PC-9 (cell line): ENCODE data around the gene R3HDML. TPM values are rescaled to one million over a fixed set of nuclear protein-coding genes. Genes with fewer than 3 reads are reported as not detected.

ENCODE experiments used
- BruUV-seq: library from RNA; stranded (reverse); fragments of 400-500 nt; replicated peaks from 2 replicates; lab custom pipeline; 2021; lab: Mats Ljungman, UMichigan
- CTCF ChIA-PET: fragments of 300-600 bp; sonication (Branson Sonifier 250); formaldehyde crosslinking; loops from one replicate; lab custom pipeline; 2022; ENCODE audit warnings: antibody characterized with exemption; lab: Charles Lee
- POLR2A ChIA-PET: fragments of 300-600 bp; sonication (Branson Sonifier 250); formaldehyde crosslinking; loops from one replicate; lab custom pipeline; 2022; ENCODE audit warnings: antibody characterized with exemption; ENCODE audit not compliant: unreplicated experiment; lab: Charles Lee
- DNase-seq, 2 experiments: peaks; one replicate each; pipeline versions ENCODE4 v3.0.0 to v3.0.0-alpha.2; 2015 to 2022; ENCODE audit warnings: mixed read lengths in 1 of 2
- H2AFZ ChIP-seq: fragments of 200-600 bp; sonication (generic); 2 replicates; pipeline ENCODE4 v1.8.1; 2017; ENCODE audit warnings: antibody characterized with exemption
- H3F3A ChIP-seq: fragments of 200-600 bp; sonication (generic); 2 replicates; pipeline ENCODE4 v1.8.1; 2017; ENCODE audit warnings: antibody characterized with exemption, mild to moderate bottlenecking, low read depth; ENCODE audit not compliant: insufficient read depth
- H3K27ac ChIP-seq: fragments of 200-600 bp; sonication (generic); 2 replicates; pipeline ENCODE4 v1.6.1; 2016; ENCODE audit warnings: mixed run types
- H3K27me3 ChIP-seq: fragments of 200-600 bp; sonication (generic); 2 replicates; pipeline ENCODE4 v1.6.1; 2016; ENCODE audit warnings: low read depth, mixed run types; ENCODE audit not compliant: insufficient read depth
- H3K36me3 ChIP-seq: fragments of 200-600 bp; sonication (generic); 2 replicates; pipeline ENCODE4 v1.6.1; 2016; ENCODE audit warnings: low read depth, mixed run types
- H3K4me1 ChIP-seq: fragments of 200-600 bp; sonication (generic); replicated peaks from 2 replicates; pipeline ENCODE4 v1.6.1; 2016; ENCODE audit warnings: mixed run types; ENCODE audit not compliant: insufficient read depth
- H3K4me2 ChIP-seq: fragments of 200-600 bp; sonication (generic); 2 replicates; pipeline ENCODE4 v1.6.1; 2017; ENCODE audit warnings: mixed run types
- H3K4me3 ChIP-seq: fragments of 200-600 bp; sonication (generic); 2 replicates; pipeline ENCODE4 v1.6.1; 2016; ENCODE audit warnings: mixed run types
- H3K79me2 ChIP-seq: fragments of 200-600 bp; sonication (generic); 2 replicates; pipeline ENCODE4 v1.6.1; 2017; ENCODE audit warnings: low read depth, mixed run types
- H3K9me2 ChIP-seq: fragments of 200-600 bp; sonication (generic); 2 replicates; pipeline ENCODE4 v1.8.1; 2017; ENCODE audit warnings: mild to moderate bottlenecking; ENCODE audit not compliant: insufficient read depth
- H3K9me3 ChIP-seq: fragments of 200-600 bp; sonication (generic); 2 replicates; pipeline ENCODE4 v1.8.1; 2016; ENCODE audit warnings: low read depth; ENCODE audit not compliant: insufficient read depth
- H4K20me1 ChIP-seq: fragments of 200-600 bp; sonication (generic); 2 replicates; pipeline ENCODE4 v1.8.1; 2017; ENCODE audit not compliant: insufficient read depth
- EZH2 ChIP-seq: fragments of 200-600 bp; sonication (generic); IDR thresholded peaks from 2 replicates; pipeline ENCODE4 v1.8.0; 2017; ENCODE audit warnings: antibody characterized with exemption, low read depth
- intact Hi-C: fragments of 100-400 bp; cut with micrococcal nuclease; formaldehyde crosslinking; loops from one replicate; pipeline ENCODE4 v1.10.0; 2022; ENCODE audit not compliant: unreplicated experiment
- total RNA-seq: library from RNA; stranded (reverse); gene quantifications from 2 replicates; pipeline ENCODE4 v1.2.3, GENCODE V29; 2021
- TF ChIP-seq, protein P1 (sequence below): fragments of 200-600 bp; sonication (generic); conservative IDR thresholded peaks from 2 replicates; pipeline ENCODE4 v1.6.1; 2017; ENCODE audit warnings: mixed run types, antibody characterized with exemption, mild to moderate bottlenecking, moderate library complexity

Gene R3HDML
- total RNA-seq, 1 experiment from 2014 or later = not detected

DNA sequence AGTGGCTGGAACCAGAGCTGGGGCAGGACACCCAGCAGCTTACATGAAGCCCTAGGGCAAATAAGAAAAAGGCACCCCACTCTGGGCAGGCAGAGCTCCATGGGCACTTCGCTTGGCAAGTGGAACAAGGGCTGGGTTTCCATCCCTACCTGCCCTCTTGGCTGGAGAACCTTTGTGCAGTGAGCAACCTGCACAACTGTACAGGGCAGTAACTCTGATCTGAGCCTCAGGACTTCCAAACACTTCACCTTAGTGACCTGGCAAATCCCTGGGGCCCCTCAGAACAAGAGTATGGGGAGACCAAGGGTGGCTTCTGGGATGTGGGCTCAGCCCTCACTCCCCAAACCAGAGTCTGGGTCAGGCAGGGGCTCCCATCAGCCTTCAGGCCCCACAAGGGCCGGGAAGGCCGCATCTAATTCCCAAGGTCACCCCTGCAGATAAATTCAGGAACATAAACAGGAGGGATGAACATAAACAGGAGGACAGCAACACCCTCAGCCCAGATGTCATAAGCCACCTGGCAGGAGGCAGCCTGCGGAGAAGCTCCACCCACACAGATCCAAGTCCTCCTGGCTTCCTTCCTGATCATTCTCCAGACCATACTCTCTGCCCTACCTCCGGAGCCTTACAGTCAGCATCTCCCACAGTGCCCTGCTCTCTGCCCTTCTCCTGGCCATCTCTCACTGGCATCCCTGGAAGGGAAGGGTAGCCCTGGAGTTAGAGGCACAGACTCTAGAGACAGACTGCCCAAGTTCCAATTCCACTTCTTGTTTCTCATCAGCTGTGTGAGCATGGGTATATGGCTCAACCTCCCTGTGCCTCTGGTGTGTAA lies 56.1 kb downstream of the R3HDML start:
- intact Hi-C loops = no loop called here
- Histone ChIP-seq H2AFZ (no peak overlapping the region), H3K79me2 (no peaks in the 10 kb centered on the region), H3K9me3 (no peaks in the 10 kb centered on the region), H3K27me3 (no peaks in the 10 kb centered on the region; the same call in 1 of the 2 replicates), H4K20me1 (no peaks in the 10 kb centered on the region), H3F3A (peaks cover 6% of the 10 kb centered on the region; the same call in 1 of the 2 replicates), H3K9me2 (no peaks in the 10 kb centered on the region), H3K4me3 (no peak overlapping the region), H3K27ac (no peak overlapping the region), H3K36me3 (no peaks in the 10 kb centered on the region), H3K4me1 (no peaks in the 10 kb centered on the region; the same call in none of the 2 replicates), H3K4me2 (no peak overlapping the region)
- no TSS peak for BruUV-seq
- TF ChIP-seq, protein P1, sequence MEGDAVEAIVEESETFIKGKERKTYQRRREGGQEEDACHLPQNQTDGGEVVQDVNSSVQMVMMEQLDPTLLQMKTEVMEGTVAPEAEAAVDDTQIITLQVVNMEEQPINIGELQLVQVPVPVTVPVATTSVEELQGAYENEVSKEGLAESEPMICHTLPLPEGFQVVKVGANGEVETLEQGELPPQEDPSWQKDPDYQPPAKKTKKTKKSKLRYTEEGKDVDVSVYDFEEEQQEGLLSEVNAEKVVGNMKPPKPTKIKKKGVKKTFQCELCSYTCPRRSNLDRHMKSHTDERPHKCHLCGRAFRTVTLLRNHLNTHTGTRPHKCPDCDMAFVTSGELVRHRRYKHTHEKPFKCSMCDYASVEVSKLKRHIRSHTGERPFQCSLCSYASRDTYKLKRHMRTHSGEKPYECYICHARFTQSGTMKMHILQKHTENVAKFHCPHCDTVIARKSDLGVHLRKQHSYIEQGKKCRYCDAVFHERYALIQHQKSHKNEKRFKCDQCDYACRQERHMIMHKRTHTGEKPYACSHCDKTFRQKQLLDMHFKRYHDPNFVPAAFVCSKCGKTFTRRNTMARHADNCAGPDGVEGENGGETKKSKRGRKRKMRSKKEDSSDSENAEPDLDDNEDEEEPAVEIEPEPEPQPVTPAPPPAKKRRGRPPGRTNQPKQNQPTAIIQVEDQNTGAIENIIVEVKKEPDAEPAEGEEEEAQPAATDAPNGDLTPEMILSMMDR = no peak
- TF ChIP-seq EZH2 = no peak
- CTCF ChIA-PET = no interaction called here
- POLR2A ChIA-PET = no interaction called here
- no peak for DNase-seq

DNA sequence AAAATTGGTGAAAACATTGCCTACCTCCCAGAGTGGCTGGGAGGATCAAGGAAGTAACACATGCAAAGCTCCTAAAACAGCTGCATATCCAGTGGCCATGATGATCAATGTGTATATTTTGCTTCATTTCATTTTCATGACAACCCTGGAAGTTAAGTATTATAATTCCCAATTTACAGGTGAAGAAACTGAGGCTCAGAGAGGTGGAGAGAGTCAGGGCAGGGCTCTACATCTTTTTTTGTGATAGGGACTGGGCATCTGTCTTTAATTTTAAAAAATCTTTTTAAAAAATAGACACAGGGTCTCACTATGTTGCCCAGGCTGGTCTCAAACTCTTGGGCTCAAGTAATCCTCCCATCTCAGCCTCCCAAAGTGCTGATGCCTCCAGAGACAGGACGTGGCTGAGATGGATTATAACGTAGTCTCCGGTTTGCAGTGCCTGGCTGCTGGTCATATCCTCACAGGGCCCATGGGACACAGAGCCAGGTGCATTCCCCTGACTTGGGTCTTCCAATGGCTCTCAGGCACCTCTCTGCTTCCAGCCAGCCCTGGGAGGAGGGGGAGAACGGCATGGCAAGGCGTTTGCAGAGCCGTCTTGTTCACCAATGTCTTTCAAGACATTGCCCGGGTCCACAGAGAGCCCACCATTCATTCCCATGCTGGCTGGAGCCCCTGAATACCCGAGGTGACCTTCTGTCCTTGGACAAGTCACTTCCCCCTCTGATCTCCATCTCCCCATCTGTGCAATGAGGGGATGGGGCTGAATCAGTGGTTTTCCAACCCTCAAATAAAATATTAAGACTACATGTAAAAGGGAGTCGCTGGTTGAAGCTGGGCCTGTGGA lies 57.0 kb downstream of the R3HDML start:
- H3K27me3 ChIP-seq = no peaks in the 10 kb centered on the region; the same call in 1 of the 2 replicates
- no peak overlapping the region for H3K27ac ChIP-seq
- no peak for DNase-seq
- no peaks in the 10 kb centered on the region for H3K36me3 ChIP-seq
- H3K9me3 ChIP-seq = no peaks in the 10 kb centered on the region
- no peaks in the 10 kb centered on the region for H3K79me2 ChIP-seq
- H4K20me1 ChIP-seq = no peaks in the 10 kb centered on the region
- no peak overlapping the region for H3K4me3 ChIP-seq
- ChIA-PET POLR2A (no interaction called here), CTCF (no interaction called here)
- TF ChIP-seq, protein P1 = no peak
- no peak for TF ChIP-seq EZH2
- H3K4me2 ChIP-seq = no peak overlapping the region
- no TSS peak for BruUV-seq
- peaks cover 7% of the 10 kb centered on the region; the same call in 1 of the 2 replicates for H3F3A ChIP-seq
- no peaks in the 10 kb centered on the region for H3K9me2 ChIP-seq
- no peaks in the 10 kb centered on the region; the same call in none of the 2 replicates for H3K4me1 ChIP-seq
- no peak overlapping the region for H2AFZ ChIP-seq
- intact Hi-C loops = no loop called here

DNA sequence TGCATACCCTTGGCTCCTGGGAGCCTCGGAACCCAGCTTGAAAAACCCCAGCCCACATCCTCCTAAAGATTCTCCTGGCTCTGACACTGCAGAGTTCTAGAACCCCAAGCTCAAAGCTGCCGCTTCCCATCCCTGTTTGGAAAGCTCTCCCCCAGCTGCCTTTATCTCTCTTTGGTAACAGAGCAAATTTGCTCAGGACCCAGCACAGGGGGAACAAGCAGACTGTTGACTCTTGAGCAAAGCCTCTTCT lies 57.5 kb downstream of the R3HDML start:
- no peak overlapping the region for H3K4me3 ChIP-seq
- H3K27ac ChIP-seq = no peak overlapping the region
- H3K4me1 ChIP-seq = no peaks in the 10 kb centered on the region; the same call in 1 of the 2 replicates
- intact Hi-C loops = no loop called here
- peaks cover 7% of the 10 kb centered on the region; the same call in 1 of the 2 replicates for H3F3A ChIP-seq
- no peaks in the 10 kb centered on the region for H3K9me3 ChIP-seq
- POLR2A ChIA-PET = no interaction called here
- no peak for DNase-seq
- H4K20me1 ChIP-seq = no peaks in the 10 kb centered on the region
- no peaks in the 10 kb centered on the region for H3K79me2 ChIP-seq
- H3K9me2 ChIP-seq = no peaks in the 10 kb centered on the region
- H3K36me3 ChIP-seq = no peaks in the 10 kb centered on the region
- no peaks in the 10 kb centered on the region; the same call in 1 of the 2 replicates for H3K27me3 ChIP-seq
- no peak overlapping the region for H3K4me2 ChIP-seq
- CTCF ChIA-PET = no interaction called here
- no TSS peak for BruUV-seq
- H2AFZ ChIP-seq = no peak overlapping the region
- no peak for TF ChIP-seq EZH2
- TF ChIP-seq, protein P1 = no peak
